ENCODE measurements around the gene RNF225.
"Not testable (repeated sequence)": the region's sequence is repeated elsewhere in the genome, so short reads cannot be mapped to it uniquely, and the experiment has no call there.

The RNF225 gene

DNA sequence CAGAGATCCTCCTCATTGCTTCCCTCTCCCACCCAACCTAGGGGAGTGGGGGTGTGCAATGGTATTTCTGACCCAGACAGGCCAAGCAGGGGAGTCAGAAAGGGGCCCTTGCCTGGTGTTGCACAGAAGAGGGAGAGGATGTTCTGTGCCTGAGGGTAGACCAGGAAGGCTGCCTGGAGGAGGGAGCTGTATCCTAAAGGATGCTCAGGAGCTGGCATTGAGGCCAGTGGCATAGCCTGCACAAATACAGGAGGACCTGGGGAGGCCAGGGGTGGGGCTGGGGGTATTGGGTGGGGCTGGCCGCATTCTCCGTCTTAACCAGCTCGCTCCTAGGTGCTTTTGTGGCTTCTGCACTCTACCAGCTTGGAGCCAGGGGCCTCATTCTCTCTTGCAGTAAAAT lies 4.4 kb downstream of the RNF225 start:
- peaks cover 24 to 25% of the 10 kb centered on the region in 2 donors for H3K27me3 ChIP-seq (ENCODE audit: control insufficient read depth in 1 of 2, insufficient read depth in 2 of 2, low read length in 2 of 2)
- no peak overlapping the region for H3K4me3 ChIP-seq (ENCODE audit: low read depth in 1 of 2, low read length in 2 of 2)
- H3K36me3 ChIP-seq (ENCODE audit: control insufficient read depth in 1 of 2, insufficient read depth in 2 of 2, low read length in 2 of 2) = peaks cover 3 to 4% of the 10 kb centered on the region in 2 donors
- no peak overlapping the region for H3K9ac ChIP-seq (ENCODE audit: low read depth in 1 of 2, low read length in 2 of 2)
- H3K27ac ChIP-seq (ENCODE audit: low read depth, low read length) = no peak overlapping the region
- no peaks in the 10 kb centered on the region for H3K9me3 ChIP-seq (ENCODE audit: control insufficient read depth in 1 of 2, low read length in 2 of 2)
- H3K4me1 ChIP-seq (ENCODE audit: control insufficient read depth in 1 of 2, insufficient read depth in 2 of 2, low read length in 2 of 2) = peaks cover 0 to 17% of the 10 kb centered on the region in 2 donors

DNA sequence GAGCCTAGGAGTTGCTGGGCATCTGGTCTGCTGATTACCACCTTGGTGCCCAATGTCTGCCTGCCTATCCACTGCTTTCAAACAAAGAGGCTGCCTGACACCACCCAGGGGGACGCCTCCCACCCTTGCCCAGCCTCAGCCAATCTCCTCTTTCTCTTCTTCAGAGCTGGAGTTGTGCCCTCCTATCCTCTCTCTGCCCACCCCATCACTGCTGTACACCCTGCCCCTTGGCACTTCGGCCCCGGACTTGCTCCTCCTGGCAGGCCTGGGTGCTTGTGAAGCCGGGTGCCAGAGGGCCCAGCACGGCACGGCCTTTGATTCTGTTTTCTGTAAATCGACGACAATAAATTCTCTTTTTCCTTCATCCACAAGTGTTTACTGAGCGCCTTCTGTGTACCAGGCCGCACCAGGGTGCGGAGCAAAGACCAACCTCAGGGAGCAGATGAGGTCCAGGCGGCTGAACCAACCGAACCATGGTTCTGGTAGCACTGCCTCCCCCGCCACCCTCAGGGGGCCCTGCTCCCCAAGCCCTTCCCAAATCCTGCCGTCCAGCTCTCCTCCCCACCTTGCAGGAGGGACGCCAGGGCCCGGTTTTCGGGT lies 5.0 kb downstream of the RNF225 start:
- H3K27me3 ChIP-seq (ENCODE audit: control insufficient read depth in 1 of 2, insufficient read depth in 2 of 2, low read length in 2 of 2) = peaks cover 24 to 25% of the 10 kb centered on the region in 2 donors
- H3K4me1 ChIP-seq (ENCODE audit: control insufficient read depth in 1 of 2, insufficient read depth in 2 of 2, low read length in 2 of 2) = peaks cover 0 to 17% of the 10 kb centered on the region in 2 donors
- H3K27ac ChIP-seq (ENCODE audit: low read depth, low read length) = no peak overlapping the region
- H3K4me3 ChIP-seq (ENCODE audit: low read depth in 1 of 2, low read length in 2 of 2) = peak overlapping the region; percentile 71 to 82
- peak overlapping the region; percentile 55 to 63 for H3K9ac ChIP-seq (ENCODE audit: low read depth in 1 of 2, low read length in 2 of 2)
- no peaks in the 10 kb centered on the region for H3K9me3 ChIP-seq (ENCODE audit: control insufficient read depth in 1 of 2, low read length in 2 of 2)
- no peaks in the 10 kb centered on the region for H3K36me3 ChIP-seq (ENCODE audit: control insufficient read depth in 1 of 2, insufficient read depth in 2 of 2, low read length in 2 of 2)

DNA sequence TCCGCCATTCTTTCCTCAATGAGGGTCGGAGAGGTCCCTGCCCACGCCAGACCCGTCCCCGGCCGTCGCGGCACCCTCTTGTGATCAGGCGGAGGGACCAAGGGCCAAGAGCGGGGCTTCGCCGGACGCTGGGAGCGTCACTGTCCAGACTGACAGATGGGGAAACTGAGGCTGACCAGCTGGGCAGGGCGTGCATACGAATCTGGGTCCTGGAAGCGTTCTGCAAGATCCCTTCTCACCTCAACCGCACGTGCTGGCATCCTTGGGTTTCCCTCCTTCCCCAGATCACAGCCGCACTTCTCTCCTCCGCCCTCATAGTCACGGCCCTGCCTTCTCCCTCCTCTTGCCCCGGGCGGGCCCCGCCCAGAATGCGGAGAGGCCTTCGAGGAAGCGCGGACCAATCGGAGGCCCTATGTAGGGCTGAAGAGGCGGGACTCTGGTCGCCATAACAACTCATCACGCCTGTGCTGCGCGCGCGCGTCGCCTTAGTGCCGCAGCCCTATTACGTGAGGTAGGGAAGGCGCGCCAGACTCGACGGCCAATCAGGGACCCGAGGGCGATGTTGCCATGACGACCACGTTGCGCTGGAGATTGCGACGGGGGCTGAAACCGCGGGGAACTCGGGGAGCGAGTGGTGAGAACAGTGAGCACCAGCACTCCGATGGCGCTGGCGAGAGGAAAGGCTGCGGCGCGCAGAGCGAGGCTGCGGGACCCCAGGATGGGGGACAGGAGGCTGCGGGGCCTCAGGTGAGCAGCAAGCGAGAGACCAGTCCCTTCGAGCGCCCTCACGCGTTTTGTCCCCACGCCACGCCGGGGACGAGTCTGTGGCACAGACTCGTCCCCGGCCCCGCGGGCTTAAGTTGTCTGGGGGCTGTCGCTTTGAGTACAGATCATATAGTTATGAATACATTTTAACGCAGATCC lies 5.7 kb downstream of the RNF225 start:
- Histone ChIP-seq H3K36me3 (ENCODE audit: control insufficient read depth in 1 of 2, insufficient read depth in 2 of 2, low read length in 2 of 2) (no peaks in the 10 kb centered on the region), H3K4me3 (ENCODE audit: low read depth in 1 of 2, low read length in 2 of 2) (peak overlapping the region; percentile 82 to 83), H3K27ac (ENCODE audit: low read depth, low read length) (peak overlapping the region; percentile 61), H3K27me3 (ENCODE audit: control insufficient read depth in 1 of 2, insufficient read depth in 2 of 2, low read length in 2 of 2) (peaks cover 16 to 17% of the 10 kb centered on the region in 2 donors), H3K4me1 (ENCODE audit: control insufficient read depth in 1 of 2, insufficient read depth in 2 of 2, low read length in 2 of 2) (peaks cover 0 to 12% of the 10 kb centered on the region in 2 donors), H3K9me3 (ENCODE audit: control insufficient read depth in 1 of 2, low read length in 2 of 2) (no peaks in the 10 kb centered on the region), H3K9ac (ENCODE audit: low read depth in 1 of 2, low read length in 2 of 2) (peak overlapping the region; percentile 55 to 63)

DNA sequence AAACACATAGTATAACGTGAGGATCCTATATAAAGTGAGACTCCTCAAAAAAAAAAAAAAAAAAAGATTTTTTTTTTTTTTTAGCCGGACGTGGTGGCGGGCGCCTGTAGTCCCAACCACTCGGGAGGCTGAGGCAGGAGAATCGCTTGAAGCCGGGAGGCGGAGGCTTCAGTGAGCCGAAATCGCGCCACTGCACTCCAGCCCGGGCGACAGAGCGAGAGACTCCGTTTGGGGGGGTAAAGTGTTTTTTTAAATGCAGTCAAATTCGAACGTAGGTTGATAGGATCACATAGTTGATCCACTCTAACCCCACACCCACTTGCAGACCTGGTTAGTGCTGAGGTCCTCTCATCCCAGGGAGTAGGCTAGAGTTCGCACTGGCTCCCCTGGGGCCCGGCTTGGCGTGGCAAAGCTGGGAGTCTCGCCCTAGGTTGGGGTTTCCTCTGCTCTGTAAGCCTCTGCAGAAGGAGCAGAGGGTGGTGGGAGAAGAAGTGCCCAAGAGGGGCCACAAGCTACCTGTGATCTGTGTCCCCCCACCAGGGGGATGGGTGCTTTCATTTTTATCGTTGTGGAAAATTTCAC lies 6.5 kb downstream of the RNF225 start:
- Histone ChIP-seq H3K27me3 (ENCODE audit: control insufficient read depth in 1 of 2, insufficient read depth in 2 of 2, low read length in 2 of 2) (peaks cover 13 to 15% of the 10 kb centered on the region in 2 donors), H3K4me3 (ENCODE audit: low read depth in 1 of 2, low read length in 2 of 2) (peak overlapping the region; percentile 71 to 83), H3K9ac (ENCODE audit: low read depth in 1 of 2, low read length in 2 of 2) (peak overlapping the region; percentile 38 to 55), H3K4me1 (ENCODE audit: control insufficient read depth in 1 of 2, insufficient read depth in 2 of 2, low read length in 2 of 2) (peaks cover 0 to 17% of the 10 kb centered on the region in 2 donors), H3K27ac (ENCODE audit: low read depth, low read length) (no peak overlapping the region), H3K36me3 (ENCODE audit: control insufficient read depth in 1 of 2, insufficient read depth in 2 of 2, low read length in 2 of 2) (no peaks in the 10 kb centered on the region), H3K9me3 (ENCODE audit: control insufficient read depth in 1 of 2, low read length in 2 of 2) (no peaks in the 10 kb centered on the region)

DNA sequence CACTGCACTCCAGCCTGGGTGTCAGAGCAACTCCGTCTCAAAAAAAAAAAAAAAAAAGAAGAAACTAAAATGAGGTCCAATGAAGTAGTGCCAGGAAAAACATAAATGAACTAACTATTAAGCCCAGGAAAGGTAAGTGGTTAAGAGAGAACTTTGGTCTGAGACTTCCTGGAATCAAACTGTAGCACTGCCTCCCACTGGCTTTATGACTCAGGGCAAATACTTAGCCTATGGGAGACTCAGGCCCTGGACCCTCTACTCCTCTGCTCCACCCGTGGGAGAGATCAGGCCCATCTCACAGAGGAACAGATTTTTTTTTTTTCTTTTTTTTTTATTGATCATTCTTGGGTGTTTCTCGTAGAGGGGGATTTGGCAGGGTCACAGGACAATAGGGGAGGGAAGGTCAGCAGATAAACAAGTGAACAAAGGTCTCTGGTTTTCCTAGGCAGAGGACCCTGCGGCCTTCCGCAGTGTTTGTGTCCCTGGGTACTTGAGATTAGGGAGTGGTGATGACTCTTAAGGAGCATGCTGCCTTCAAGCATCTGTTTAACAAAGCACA lies 8.5 kb downstream of the RNF225 start:
- H3K27me3 ChIP-seq (ENCODE audit: control insufficient read depth in 1 of 2, insufficient read depth in 2 of 2, low read length in 2 of 2); H3K27ac ChIP-seq (ENCODE audit: low read depth, low read length); H3K36me3 ChIP-seq (ENCODE audit: control insufficient read depth in 1 of 2, insufficient read depth in 2 of 2, low read length in 2 of 2); H3K9ac ChIP-seq (ENCODE audit: low read depth in 1 of 2, low read length in 2 of 2); H3K4me3 ChIP-seq (ENCODE audit: low read depth in 1 of 2, low read length in 2 of 2); H3K9me3 ChIP-seq (ENCODE audit: control insufficient read depth in 1 of 2, low read length in 2 of 2): not testable (repeated sequence)
- peaks cover 7 to 30% of the 10 kb centered on the region in 2 donors for H3K4me1 ChIP-seq (ENCODE audit: control insufficient read depth in 1 of 2, insufficient read depth in 2 of 2, low read length in 2 of 2)

DNA sequence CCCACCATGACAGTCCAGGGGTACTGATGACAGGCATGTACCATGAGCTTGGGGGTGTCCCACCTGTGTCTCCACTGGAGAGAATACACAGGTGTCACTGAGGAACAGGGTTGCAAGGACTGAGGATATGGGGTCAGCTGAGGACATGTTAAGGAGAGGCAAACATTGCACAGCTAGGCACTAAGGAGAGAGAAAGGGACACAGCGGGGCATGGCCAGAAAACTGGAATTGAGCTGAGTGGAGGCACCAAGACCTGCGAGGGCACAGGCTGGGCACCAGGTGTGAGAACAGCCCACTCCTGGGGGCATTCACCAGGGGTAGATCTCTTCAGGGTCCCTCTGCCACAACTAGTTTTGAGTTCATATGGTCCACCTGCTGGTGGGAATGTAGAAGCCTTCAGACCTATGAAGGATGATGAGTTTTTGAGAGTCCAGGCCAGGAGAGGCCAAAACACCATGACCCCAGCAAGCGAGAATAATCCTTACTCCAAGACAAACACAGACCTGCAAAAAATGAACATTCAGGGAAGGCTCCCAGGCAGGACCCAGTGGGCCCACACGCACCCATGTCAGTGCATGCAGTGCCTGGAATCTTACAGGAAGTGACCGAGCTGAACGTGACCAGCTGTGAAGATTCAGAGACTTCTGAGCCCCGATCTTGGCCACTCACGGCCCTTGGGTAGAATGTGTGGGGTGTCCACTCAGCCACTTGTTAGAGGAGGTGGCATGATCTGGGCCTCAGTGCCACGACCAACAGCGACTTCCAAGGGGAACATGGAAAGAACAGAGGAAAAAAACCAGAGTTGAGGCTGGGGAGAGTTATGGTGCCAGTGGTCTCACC lies 11.6 kb downstream of the RNF225 start:
- peak overlapping the region in 1 of 2 donors; percentile 74 for H3K9ac ChIP-seq (ENCODE audit: low read depth in 1 of 2, low read length in 2 of 2)
- no peaks in the 10 kb centered on the region for H3K9me3 ChIP-seq (ENCODE audit: control insufficient read depth in 1 of 2, low read length in 2 of 2)
- no peaks in the 10 kb centered on the region for H3K36me3 ChIP-seq (ENCODE audit: control insufficient read depth in 1 of 2, insufficient read depth in 2 of 2, low read length in 2 of 2)
- no peaks in the 10 kb centered on the region for H3K27me3 ChIP-seq (ENCODE audit: control insufficient read depth in 1 of 2, insufficient read depth in 2 of 2, low read length in 2 of 2)
- no peak overlapping the region for H3K27ac ChIP-seq (ENCODE audit: low read depth, low read length)
- peak overlapping the region; percentile 75 to 98 for H3K4me3 ChIP-seq (ENCODE audit: low read depth in 1 of 2, low read length in 2 of 2)
- peaks cover 16 to 30% of the 10 kb centered on the region in 2 donors for H3K4me1 ChIP-seq (ENCODE audit: control insufficient read depth in 1 of 2, insufficient read depth in 2 of 2, low read length in 2 of 2)

DNA sequence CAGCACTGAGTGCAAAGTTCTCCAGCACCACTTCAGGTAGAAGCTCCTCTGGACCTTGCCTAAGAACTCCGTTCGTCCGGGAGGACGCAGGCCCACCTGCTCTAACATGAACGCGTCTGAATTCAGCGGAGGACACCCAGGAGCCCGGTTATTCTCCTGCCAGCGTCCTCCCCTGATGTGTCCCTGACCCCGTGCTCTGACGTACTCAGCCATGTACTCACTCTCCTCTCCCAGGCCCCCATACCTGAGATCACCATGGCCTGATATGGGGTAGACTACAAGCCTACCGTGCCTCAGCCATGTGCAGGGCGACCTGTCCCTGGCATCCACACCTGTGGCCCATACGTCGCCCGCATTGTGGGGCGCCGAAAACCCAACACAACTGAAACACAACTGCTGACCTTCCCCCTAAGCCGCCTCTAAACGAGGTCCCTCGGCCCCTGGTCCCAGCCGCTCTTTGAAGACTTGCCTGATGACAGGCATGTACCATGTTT lies 12.2 kb downstream of the RNF225 start:
- Histone ChIP-seq H3K9ac (ENCODE audit: low read depth in 1 of 2, low read length in 2 of 2) (peak overlapping the region; percentile 74 to 89), H3K9me3 (ENCODE audit: control insufficient read depth in 1 of 2, low read length in 2 of 2) (no peaks in the 10 kb centered on the region)

DNA sequence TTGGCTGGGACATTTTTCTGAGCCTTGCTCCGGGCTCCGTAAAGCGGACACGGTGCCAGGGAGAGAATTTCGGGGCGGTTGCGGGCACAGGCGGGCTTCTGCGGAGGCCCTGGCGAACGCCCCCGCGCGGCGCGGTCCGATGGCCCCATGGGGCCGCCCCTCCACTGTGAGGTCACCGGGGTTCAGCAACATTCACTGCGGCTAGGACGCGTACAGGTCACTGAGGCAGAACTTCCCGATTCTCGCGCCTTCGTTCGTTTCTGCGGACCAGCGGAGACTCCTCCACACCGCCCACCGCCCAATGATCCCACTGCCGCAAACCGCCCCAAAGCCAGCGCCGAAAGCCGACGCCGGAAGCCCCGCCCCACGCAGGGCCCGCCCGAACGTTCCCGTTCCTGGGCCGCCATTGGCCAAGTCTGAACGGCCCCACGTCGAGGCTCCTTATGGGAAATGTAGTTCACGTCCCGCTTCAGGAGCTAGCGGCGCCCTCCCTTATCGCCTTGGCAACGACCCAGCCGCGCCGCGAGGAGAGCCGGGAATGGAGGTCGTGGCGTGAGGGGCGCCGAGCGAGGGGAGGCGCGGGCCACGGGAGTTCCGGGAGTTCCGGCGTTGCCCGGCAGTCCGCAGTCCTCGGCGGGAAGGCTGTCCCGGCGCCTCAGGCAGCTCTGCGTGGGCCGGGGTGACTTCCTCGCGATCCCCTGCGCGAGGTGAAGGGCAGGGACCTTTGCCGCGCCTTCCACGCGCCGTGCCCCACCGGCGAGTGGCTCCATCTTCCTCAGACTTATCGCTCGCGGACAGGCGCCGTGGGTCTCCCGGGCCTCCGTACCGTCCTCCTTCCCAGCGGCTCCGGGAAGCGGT lies 12.9 kb downstream of the RNF225 start, which contains the start of gene ZNF584:
TSS of gene ZNF584 (plus strand) at position 498 of the 858 bp plus-strand sequence. CDS start 499 bp downstream, outside the sequence.
- Histone ChIP-seq H3K9ac (ENCODE audit: low read depth in 1 of 2, low read length in 2 of 2) (peak within 1 kb of the TSS; percentile 74 to 89), H3K36me3 (ENCODE audit: control insufficient read depth in 1 of 2, insufficient read depth in 2 of 2, low read length in 2 of 2) (no peaks in the 10 kb centered on the region), H3K27me3 (ENCODE audit: control insufficient read depth in 1 of 2, insufficient read depth in 2 of 2, low read length in 2 of 2) (no peaks in the 10 kb centered on the region), H3K4me3 (ENCODE audit: low read depth in 1 of 2, low read length in 2 of 2) (peak within 1 kb of the TSS; percentile 75 to 98), H3K9me3 (ENCODE audit: control insufficient read depth in 1 of 2, low read length in 2 of 2) (no peaks in the 10 kb centered on the region), H3K4me1 (ENCODE audit: control insufficient read depth in 1 of 2, insufficient read depth in 2 of 2, low read length in 2 of 2) (peaks cover 16 to 29% of the 10 kb centered on the region in 2 donors), H3K27ac (ENCODE audit: low read depth, low read length) (peak within 1 kb of the TSS; percentile 91)

More for the DNA sequence above, 12.2 kb downstream of the RNF225 start:
- H3K4me3 ChIP-seq (ENCODE audit: low read depth in 1 of 2, low read length in 2 of 2) = peak overlapping the region; percentile 75 to 98
- H3K4me1 ChIP-seq (ENCODE audit: control insufficient read depth in 1 of 2, insufficient read depth in 2 of 2, low read length in 2 of 2) = peaks cover 16 to 29% of the 10 kb centered on the region in 2 donors
- H3K36me3 ChIP-seq (ENCODE audit: control insufficient read depth in 1 of 2, insufficient read depth in 2 of 2, low read length in 2 of 2) = no peaks in the 10 kb centered on the region
- H3K27me3 ChIP-seq (ENCODE audit: control insufficient read depth in 1 of 2, insufficient read depth in 2 of 2, low read length in 2 of 2) = no peaks in the 10 kb centered on the region
- peak overlapping the region; percentile 91 for H3K27ac ChIP-seq (ENCODE audit: low read depth, low read length)

Data from duodenal mucosa (tissue), 2 donors.